HT-29 (cell line): ENCODE results near the gene MYRIP. TPM values are rescaled to one million over a fixed set of nuclear protein-coding genes. Genes with fewer than 3 reads are reported as not detected.
A peak's percentile ranks its signal among the peaks of the same experiment; 100 is the strongest.
"Not testable (repeated sequence)": the region's sequence is repeated elsewhere in the genome, so short reads cannot be mapped to it uniquely, and the experiment has no call there.

Experiments used
- DNase-seq: peaks from one replicate; pipeline ENCODE4 v3.0.0-alpha.2; 2015; ENCODE audit warnings: low spot score
- small RNA-seq: library from RNA; depleted of rRNA; stranded (forward); fragments of <200 nt; gene quantifications from one replicate; pipeline ENCODE3, GENCODE V24; 2014
- total RNA-seq: library from RNA; depleted of rRNA; stranded (reverse); fragments of >200 nt; shearing (Covaris generic); gene quantifications from 2 replicates; pipeline ENCODE4 v1.2.3, GENCODE V29; 2014

MYRIP gene
- total RNA-seq, 1 experiment from 2014 or later, result 0.03 TPM

GRCh38 chr3:40281995-40282394 lies 472.6 kb downstream of the MYRIP start:
- no peak for DNase-seq

- not testable (repeated sequence) for DNase-seq
Observed at GRCh38 chr3:40283057-40283456, 473.6 kb downstream of the MYRIP start.

- no peak for DNase-seq
Observed at GRCh38 chr3:40287248-40287647, 477.8 kb downstream of the MYRIP start.

- DNase-seq, result no peak
Observed at GRCh38 chr3:40290396-40290795, 481.0 kb downstream of the MYRIP start.

GRCh38 chr3:40291471-40291870 lies 482.1 kb downstream of the MYRIP start:
- DNase-seq, result no peak

- no peak for DNase-seq
Observed at GRCh38 chr3:40292637-40293349, 483.4 kb downstream of the MYRIP start.

- no peak for DNase-seq
Observed at GRCh38 chr3:40294434-40294833, 485.0 kb downstream of the MYRIP start.

GRCh38 chr3:40298075-40298474 lies 488.7 kb downstream of the MYRIP start:
- no peak for DNase-seq

- no peak for DNase-seq
Observed at GRCh38 chr3:40299130-40299720, 489.8 kb downstream of the MYRIP start.

- DNase-seq, result no peak
Observed at GRCh38 chr3:40299721-40300335, 490.4 kb downstream of the MYRIP start.

- DNase-seq, result no peak
Observed at GRCh38 chr3:40302784-40303183, 493.4 kb downstream of the MYRIP start.

GRCh38 chr3:40304352-40304751 lies 494.9 kb downstream of the MYRIP start:
- no peak for DNase-seq

- DNase-seq, result no peak
Observed at GRCh38 chr3:40306336-40306735, 496.9 kb downstream of the MYRIP start.

GRCh38 chr3:40307176-40307575 lies 497.8 kb downstream of the MYRIP start:
- DNase-seq, result no peak

GRCh38 chr3:40308725-40309417 lies 499.5 kb downstream of the MYRIP start:
- no peak for DNase-seq

- peak; percentile 90 for DNase-seq
Observed at GRCh38 chr3:40309418-40309924, 500.1 kb downstream of the MYRIP start, which contains the start of gene EIF1B. Gene EIF1B, plus strand, starts transcription at chr3:40309707. Its CDS starts 235 bp downstream, at chr3:40309942.

Small RNAs within 50 kb of the gene (small RNA-seq; reads per million reads assigned to genes)
- gene RF00264, result not detected
- gene RN7SL411P, result not detected
- gene RNU4-56P, result not detected
